HFF-Myc (cell line): ENCODE results near the gene RMDN3.

Experiments
- DNase-seq: peaks from one replicate; pipeline ENCODE4 v3.0.0-alpha.2; 2011; ENCODE audit warnings: low read depth; ENCODE audit errors: extremely low read depth
- H3K4me3 ChIP-seq: replicated peaks from 2 replicates; pipeline ENCODE4 v1.5.1; 2011; ENCODE audit warnings: low read depth, mild to moderate bottlenecking, control low read depth, low read length
- TF ChIP-seq, protein P1 (sequence below): IDR thresholded peaks from 2 replicates; pipeline ENCODE4 v1.5.1; 2012; ENCODE audit warnings: mild to moderate bottlenecking, low read depth, low read length, control low read depth; ENCODE audit errors: missing control alignments

The RMDN3 gene

DNA sequence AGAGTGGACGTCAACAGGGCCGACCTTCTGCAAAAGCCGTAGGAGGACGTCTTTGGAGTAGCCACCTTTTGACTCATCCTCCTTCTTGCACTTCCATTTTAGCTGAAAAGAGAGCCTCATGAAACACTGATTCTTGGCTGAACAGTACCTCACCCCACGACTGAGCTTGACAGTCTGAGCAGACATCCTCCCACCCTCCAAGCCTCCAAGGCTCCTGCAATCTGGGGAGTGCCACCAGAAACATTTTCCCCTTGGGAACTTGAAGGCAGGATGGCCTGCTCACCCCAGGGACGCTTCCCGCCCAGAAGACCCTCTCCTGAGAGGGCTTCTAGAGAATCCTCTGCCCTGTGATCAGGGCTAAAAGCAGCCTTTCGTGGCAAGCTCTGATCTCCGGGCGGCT is 20.0 kb upstream of the RMDN3 start:
- no peak for DNase-seq
- no peak overlapping the region for H3K4me3 ChIP-seq
- TF ChIP-seq, protein P1, sequence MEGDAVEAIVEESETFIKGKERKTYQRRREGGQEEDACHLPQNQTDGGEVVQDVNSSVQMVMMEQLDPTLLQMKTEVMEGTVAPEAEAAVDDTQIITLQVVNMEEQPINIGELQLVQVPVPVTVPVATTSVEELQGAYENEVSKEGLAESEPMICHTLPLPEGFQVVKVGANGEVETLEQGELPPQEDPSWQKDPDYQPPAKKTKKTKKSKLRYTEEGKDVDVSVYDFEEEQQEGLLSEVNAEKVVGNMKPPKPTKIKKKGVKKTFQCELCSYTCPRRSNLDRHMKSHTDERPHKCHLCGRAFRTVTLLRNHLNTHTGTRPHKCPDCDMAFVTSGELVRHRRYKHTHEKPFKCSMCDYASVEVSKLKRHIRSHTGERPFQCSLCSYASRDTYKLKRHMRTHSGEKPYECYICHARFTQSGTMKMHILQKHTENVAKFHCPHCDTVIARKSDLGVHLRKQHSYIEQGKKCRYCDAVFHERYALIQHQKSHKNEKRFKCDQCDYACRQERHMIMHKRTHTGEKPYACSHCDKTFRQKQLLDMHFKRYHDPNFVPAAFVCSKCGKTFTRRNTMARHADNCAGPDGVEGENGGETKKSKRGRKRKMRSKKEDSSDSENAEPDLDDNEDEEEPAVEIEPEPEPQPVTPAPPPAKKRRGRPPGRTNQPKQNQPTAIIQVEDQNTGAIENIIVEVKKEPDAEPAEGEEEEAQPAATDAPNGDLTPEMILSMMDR: no peak

- TF ChIP-seq, protein P1: no peak
- no peak for DNase-seq
- no peak overlapping the region for H3K4me3 ChIP-seq
Measured at GRCh38 chr15:40773902-40774301, 18.8 kb upstream of the RMDN3 start.

DNA sequence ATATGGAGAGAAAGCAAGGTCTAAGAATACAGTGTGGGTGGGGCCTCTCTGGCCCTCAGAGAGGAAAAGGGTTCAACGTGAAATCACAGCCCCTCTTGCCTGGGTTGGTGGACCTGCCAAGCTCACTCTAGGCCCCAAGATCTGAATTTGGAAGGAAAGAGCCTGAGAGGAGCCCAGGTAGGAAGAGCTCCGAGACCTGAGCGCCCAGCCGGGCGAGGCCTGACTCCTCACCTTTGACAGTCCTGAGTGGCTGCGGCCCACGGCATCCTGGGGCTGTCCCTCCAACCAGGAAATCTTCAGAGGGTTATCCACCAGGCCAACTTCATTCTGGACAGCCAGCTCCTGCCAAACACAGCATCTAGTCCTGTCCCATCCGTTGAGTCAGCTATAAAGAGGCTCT is 18.4 kb upstream of the RMDN3 start:
- no peak overlapping the region for H3K4me3 ChIP-seq
- DNase-seq: no peak
- TF ChIP-seq, protein P1: no peak

DNA sequence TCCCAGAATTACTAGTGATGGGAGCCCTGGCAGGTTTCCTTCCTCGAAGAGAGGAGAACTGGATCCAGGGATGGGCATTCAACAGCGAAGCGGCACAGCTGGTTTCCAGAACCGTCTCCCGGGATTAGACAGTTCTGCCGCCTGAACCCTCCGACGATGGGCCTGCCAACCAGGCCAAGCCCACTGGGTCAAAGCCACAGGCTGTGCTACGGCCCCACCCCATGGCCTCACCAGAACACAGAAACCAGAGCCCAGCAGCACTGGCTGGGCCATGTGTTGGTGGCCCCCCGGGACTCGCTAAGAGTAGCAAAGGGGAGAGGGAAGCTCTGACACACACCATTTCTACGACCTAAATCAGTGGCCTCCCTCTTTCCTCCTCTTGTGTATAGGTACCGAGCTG is 17.0 kb upstream of the RMDN3 start:
- DNase-seq: no peak
- H3K4me3 ChIP-seq: no peak overlapping the region
- TF ChIP-seq, protein P1: no peak

GRCh38 chr15:40771242-40771641 is 16.2 kb upstream of the RMDN3 start:
- TF ChIP-seq, protein P1: no peak
- DNase-seq: no peak
- no peak overlapping the region for H3K4me3 ChIP-seq

DNA sequence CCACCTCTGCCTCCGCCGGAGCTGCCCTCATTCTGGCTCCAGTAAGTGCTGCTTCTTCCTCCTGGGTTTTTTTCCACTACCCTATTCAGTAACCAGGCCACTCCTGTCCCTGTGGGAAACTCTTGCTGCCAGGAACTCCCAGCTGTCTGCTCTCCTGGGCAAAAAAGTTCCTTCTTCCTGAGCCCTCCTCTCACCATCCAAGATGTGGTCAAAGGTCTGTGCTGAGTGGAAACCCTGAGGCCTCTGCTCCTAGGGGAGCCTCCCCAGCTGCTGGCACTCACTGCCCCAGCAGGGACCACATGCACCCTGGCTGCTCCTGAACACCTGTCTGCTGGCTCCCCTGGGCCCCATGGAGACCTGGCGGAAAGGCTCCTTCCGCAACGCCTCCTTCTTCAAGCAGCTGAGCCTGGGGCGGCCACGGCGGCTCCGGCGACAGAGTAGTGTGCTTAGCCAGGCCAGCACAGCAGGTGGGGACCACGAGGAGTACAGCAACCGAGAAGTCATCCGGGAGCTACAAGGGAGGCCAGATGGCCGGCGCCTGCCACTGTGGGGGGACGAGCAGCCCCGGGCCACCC is 15.2 kb upstream of the RMDN3 start:
- DNase-seq: no peak
- no peak overlapping the region for H3K4me3 ChIP-seq
- TF ChIP-seq, protein P1: no peak
